ENCODE results near the gene ZFAND6. TPM values are rescaled to one million over a fixed set of nuclear protein-coding genes. Genes with fewer than 3 reads are reported as not detected.

ZFAND6 gene
- total RNA-seq, 4 donors from 2014 or later = 215 to 324 (median 226) TPM

- no peak overlapping the region for H3K4me3 ChIP-seq (replicated peaks in 1 of 3)
- no peak overlapping the region for H3K27ac ChIP-seq
- H3K36me3 ChIP-seq = peaks cover 0 to 4% of the 10 kb centered on the region in 2 donors
- no peaks in the 10 kb centered on the region for H3K9me3 ChIP-seq
- no peaks in the 10 kb centered on the region for H3K4me1 ChIP-seq
- no peak for DNase-seq
- TF ChIP-seq CTCF (IDR thresholded peaks at IDR 0.05) (no peak), POLR2A (IDR thresholded peaks at IDR 0.05) (no peak)
- H3K27me3 ChIP-seq = no peaks in the 10 kb centered on the region
- WGBS, 2 donors = 90 to 96% methylated on average over 8 of the region's 8 CpGs
- intact Hi-C loops (cut with DNase I) = no loop called here
Measured at GRCh38 chr15:80167936-80168335, 108.5 kb downstream of the ZFAND6 start.

- Histone ChIP-seq H3K9me3 (no peaks in the 10 kb centered on the region), H3K27me3 (no peaks in the 10 kb centered on the region), H3K36me3 (peaks cover 0 to 4% of the 10 kb centered on the region in 2 donors), H3K4me1 (no peaks in the 10 kb centered on the region), H3K4me3 (replicated peaks in 1 of 3) (no peak overlapping the region), H3K27ac (no peak overlapping the region)
- no peak for DNase-seq
- 75 to 83% methylated on average over 5 of the region's 5 CpGs for WGBS, 2 donors
- intact Hi-C loops (cut with DNase I) = no loop called here
- TF ChIP-seq POLR2A (IDR thresholded peaks at IDR 0.05) (no peak), CTCF (IDR thresholded peaks at IDR 0.05) (no peak)
Measured at GRCh38 chr15:80168421-80168820, 108.9 kb downstream of the ZFAND6 start.

- Histone ChIP-seq H3K27me3 (no peaks in the 10 kb centered on the region), H3K9me3 (no peaks in the 10 kb centered on the region), H3K4me3 (replicated peaks in 1 of 3) (no peak overlapping the region), H3K27ac (no peak overlapping the region), H3K36me3 (no peaks in the 10 kb centered on the region), H3K4me1 (no peaks in the 10 kb centered on the region)
- TF ChIP-seq POLR2A (IDR thresholded peaks at IDR 0.05) = no peak
- TF ChIP-seq CTCF (IDR thresholded peaks at IDR 0.05) = no peak
- 98% methylated on average over 11 to 12 of the region's 12 CpGs for WGBS, 2 donors
- DNase-seq = no peak
- intact Hi-C loops (cut with DNase I) = loop anchor here (5.0 kb wide), 1 partner anchor 113 kb away; the partner anchor contains the start of gene ZFAND6
Measured at GRCh38 chr15:80169768-80170357, 110.4 kb downstream of the ZFAND6 start.

- Histone ChIP-seq H3K4me1 (no peaks in the 10 kb centered on the region), H3K36me3 (no peaks in the 10 kb centered on the region), H3K9me3 (no peaks in the 10 kb centered on the region), H3K27me3 (no peaks in the 10 kb centered on the region), H3K27ac (no peak overlapping the region), H3K4me3 (replicated peaks in 1 of 3) (no peak overlapping the region)
- 95 to 96% methylated on average over 2 of the region's 2 CpGs for WGBS, 2 donors
- DNase-seq = no peak
- intact Hi-C loops (cut with DNase I) = loop anchor here (5.0 kb wide), 1 partner anchor 113 kb away; the partner anchor contains the start of gene ZFAND6
- TF ChIP-seq POLR2A (IDR thresholded peaks at IDR 0.05) = no peak
- no peak for TF ChIP-seq CTCF (IDR thresholded peaks at IDR 0.05)
Measured at GRCh38 chr15:80170596-80170995, 111.1 kb downstream of the ZFAND6 start.

- intact Hi-C loops (cut with DNase I) = loop anchor here (5.0 kb wide), 1 partner anchor 114 kb away; the partner anchor contains the start of gene ZFAND6
- Histone ChIP-seq H3K36me3 (no peaks in the 10 kb centered on the region), H3K27ac (no peak overlapping the region), H3K27me3 (no peaks in the 10 kb centered on the region), H3K4me1 (peaks cover 0 to 4% of the 10 kb centered on the region in 2 donors), H3K4me3 (replicated peaks in 1 of 3) (no peak overlapping the region), H3K9me3 (no peaks in the 10 kb centered on the region)
- 78 to 83% methylated on average over 4 of the region's 4 CpGs for WGBS, 2 donors
- no peak for DNase-seq
- TF ChIP-seq POLR2A (IDR thresholded peaks at IDR 0.05) = no peak
- no peak for TF ChIP-seq CTCF (IDR thresholded peaks at IDR 0.05)
Measured at GRCh38 chr15:80171787-80172186, 112.3 kb downstream of the ZFAND6 start.

Measured in thyroid gland (tissue), 4 donors.